ENCODE data around the gene TCF15. TPM values are rescaled to one million over a fixed set of nuclear protein-coding genes. Genes with fewer than 3 reads are reported as not detected.

The TCF15 gene
- total and polyA plus RNA-seq, 2 of the 4 experiments (the other 2 are of a cell fraction): not detected

GRCh38 chr20:635893-636338 lies 25.8 kb upstream of the TCF15 start:
- Histone ChIP-seq H3K27me3 (ENCODE audit: control insufficient read depth, insufficient read depth, low read length) (peaks cover 41% of the 10 kb centered on the region), H3K14ac (replicated peaks; ENCODE audit: low read depth, low read length) (no peak overlapping the region), H3K4me2 (ENCODE audit: low read depth, low read length) (no peak overlapping the region), H3K4me3 (ENCODE audit: insufficient read depth, low read depth, low read length) (no peak overlapping the region), H4K20me1 (ENCODE audit: insufficient read depth, low read length) (no peaks in the 10 kb centered on the region), H4K5ac (ENCODE audit: low read depth, low read length) (no peak overlapping the region), H4K91ac (ENCODE audit: insufficient read depth, low read depth, low read length) (no peak overlapping the region), H3K23ac (ENCODE audit: low read depth, low read length) (no peak overlapping the region), H2BK120ac (ENCODE audit: low read depth, low read length) (no peak overlapping the region), H3K9me1 (ENCODE audit: insufficient read depth, low read length) (no peaks in the 10 kb centered on the region), H2AK9ac (replicated peaks; ENCODE audit: low read depth, low read length, poor library complexity) (no peak overlapping the region), H3K79me1 (ENCODE audit: low read depth in 1 of 2, low read length in 2 of 2) (no peaks in the 10 kb centered on the region), H3K4me1 (ENCODE audit: control insufficient read depth, insufficient read depth, low read length) (no peaks in the 10 kb centered on the region), H2AK5ac (ENCODE audit: low read depth, low read length) (no peak overlapping the region), H3K9me3 (ENCODE audit: control insufficient read depth, insufficient read depth, low read length) (no peaks in the 10 kb centered on the region), H3K56ac (ENCODE audit: extremely low read depth, insufficient read depth, low read length) (no peak overlapping the region), H3K18ac (ENCODE audit: low read depth, low read length) (no peak overlapping the region), H2AFZ (replicated peaks; ENCODE audit: low read length, poor library complexity) (no peak overlapping the region), H3K4ac (ENCODE audit: low read depth, low read length) (no peak overlapping the region), H2BK5ac (ENCODE audit: low read depth, low read length, poor library complexity, severe bottlenecking) (no peak overlapping the region), H2BK15ac (ENCODE audit: low read depth, low read length) (no peak overlapping the region), H2BK20ac (ENCODE audit: low read depth, low read length) (no peak overlapping the region), H3K9ac (ENCODE audit: low read depth, low read length) (no peak overlapping the region), H4K8ac (ENCODE audit: low read depth in 2 of 2, low read length in 2 of 2) (no peak overlapping the region), H3K36me3 (ENCODE audit: control insufficient read depth, insufficient read depth, low read length) (no peaks in the 10 kb centered on the region), H3K27ac (ENCODE audit: insufficient read depth, low read length) (no peak overlapping the region)
- DNase-seq (no peak), ATAC-seq (ENCODE audit: low read depth) (no peak)
- CTCF ChIA-PET: interaction anchor here (1.1 kb wide), 1 partner anchor 31 kb away, joined by 3 read pairs; no protein-coding TSS in a partner anchor
- WGBS, 2 experiments (ENCODE audit: extremely low coverage in 2 of 2, insufficient read length in 1 of 2): no CpG with 5 or more reads among the region's 7 CpGs
- intact Hi-C loops (cut with micrococcal nuclease): no loop called here
- dilution Hi-C loops (cut with HindIII; ENCODE audit: low sequenced_read_pairs, unreplicated experiment): no loop called here
- BruUV-seq (replicated peaks): no TSS peak
- in situ Hi-C loops (cut with MboI; ENCODE audit: low sequenced_read_pairs): no loop called here
- TF ChIP-seq CHD1 (IDR thresholded peaks at IDR 0.05; ENCODE audit: low read depth, low read length) (no peak), ELK1 (IDR thresholded peaks at IDR 0.05; ENCODE audit: borderline replicate concordance, low read depth, low read length) (no peak), MAZ (IDR thresholded peaks at IDR 0.05; ENCODE audit: borderline replicate concordance, low read depth, low read length) (no peak), NFE2L2 (IDR thresholded peaks at IDR 0.05; ENCODE audit: low read depth, low read length) (no peak), USF2 (IDR thresholded peaks at IDR 0.05; ENCODE audit: low read depth, low read length) (no peak), BHLHE40 (IDR thresholded peaks at IDR 0.05; ENCODE audit: low read depth, low read length) (no peak), CTCF (conservative IDR thresholded peaks at IDR 0.05; ENCODE audit: low read depth, low read length) (no peak), CEBPB (IDR thresholded peaks at IDR 0.05; ENCODE audit: low read depth, low read length) (no peak), MXI1 (IDR thresholded peaks at IDR 0.05; ENCODE audit: borderline replicate concordance, low read depth, low read length) (no peak), MAFK (IDR thresholded peaks at IDR 0.05; ENCODE audit: low read depth, low read length) (no peak), SMC3 (IDR thresholded peaks at IDR 0.05; ENCODE audit: low read depth, low read length) (no peak)
- POLR2A ChIA-PET (ENCODE audit: unreplicated experiment): no interaction called here

Measured in IMR-90 (cell line).